Glomerular endothelial cell (primary cell): ENCODE data around the gene TRMT2B. TPM values are rescaled to one million over a fixed set of nuclear protein-coding genes. Genes with fewer than 3 reads are reported as not detected.

Experiments
- total RNA-seq: library from RNA; depleted of rRNA; stranded (reverse); fragments of >200 nt; gene quantifications from 2 replicates; pipeline ENCODE4 v1.2.3, GENCODE V29; 2015

TRMT2B gene
- total RNA-seq, 1 donor from 2014 or later, result 9.5 TPM

Other genes with a start within 250 kb of the TRMT2B start
- gene CSTF2, start 231.7 kb downstream of the TRMT2B start, total RNA-seq, result 17.9 and 23.5 TPM in 2 replicates
- gene NOX1, start 177.8 kb downstream of the TRMT2B start, total RNA-seq, result not detected in 2 replicates
- 0.23 TPM in 1 of 2 replicates, not detected in the other for gene XKRX, start 123.2 kb downstream of the TRMT2B start, total RNA-seq
- not detected in 2 replicates for gene ARL13A, start 82.4 kb downstream of the TRMT2B start, total RNA-seq
- gene TMEM35A, start 26.8 kb upstream of the TRMT2B start, total RNA-seq, result 4.7 and 8.1 TPM in 2 replicates
- 3.4 and 5.0 TPM in 2 replicates for gene CENPI, start 46.1 kb upstream of the TRMT2B start, total RNA-seq
- gene DRP2, start 167.7 kb upstream of the TRMT2B start, total RNA-seq, result 0.93 and 1.3 TPM in 2 replicates
- 0.35 and 1.7 TPM in 2 replicates for gene TAF7L, start 239.2 kb upstream of the TRMT2B start, total RNA-seq